Upper lobe of left lung (tissue), 6 donors: ENCODE results near the gene SNIP1. TPM values are rescaled to one million over a fixed set of nuclear protein-coding genes. Genes with fewer than 3 reads are reported as not detected.

Source experiments
- ATAC-seq, 2 donors: fragments of 200-7000 bp; cut with Tn5 transposase; one replicate each; pipeline ENCODE4 v1.9.1; 2022; ENCODE audit warnings: mild to moderate bottlenecking in 2 of 2, moderate library complexity in 2 of 2; ENCODE audit not compliant: low FRiP score in 2 of 2
- DNase-seq, 2 donors: peaks; one replicate each; pipeline ENCODE4 v3.0.0-alpha.2; 2019 to 2020
- H3K27ac ChIP-seq, 4 donors: fragments of 200-600 bp; sonication (generic); one replicate each; pipeline ENCODE4 v1.5.1; 2016 to 2019
- H3K27me3 ChIP-seq, 4 donors: fragments of 200-600 bp; sonication (generic); one replicate each; pipeline ENCODE4 v1.5.1; 2017 to 2019
- H3K36me3 ChIP-seq, 4 donors: fragments of 200-600 bp; sonication (generic); one replicate each; pipeline ENCODE4 v1.5.1; 2016 to 2019
- H3K4me1 ChIP-seq, 4 donors: fragments of 200-600 bp; sonication (generic); one replicate each; pipeline ENCODE4 v1.5.1; 2018 to 2019
- H3K4me3 ChIP-seq, 4 donors: fragments of 200-600 bp; sonication (generic); one replicate each; pipeline ENCODE4 v1.5.1; 2017 to 2019; ENCODE audit warnings: mild to moderate bottlenecking in 2 of 4, moderate library complexity in 1 of 4
- H3K9me3 ChIP-seq, 4 donors: fragments of 200-600 bp; sonication (generic); one replicate each; pipeline ENCODE4 v1.5.1; 2018 to 2019
- CTCF ChIP-seq, 6 experiments: fragments of 450-650 bp in 4 of 6; fragments of 200-600 bp in 2 of 6; sonication (generic) in 2 of 6; IDR thresholded peaks; one replicate each; pipeline ENCODE4 v1.5.1; 2016 to 2019; ENCODE audit warnings: antibody characterized with exemption in 6 of 6
- EP300 ChIP-seq, 4 donors: sonication (generic); formaldehyde crosslinking; IDR thresholded peaks; one replicate each; pipeline ENCODE4 v1.5.1; 2017; ENCODE audit warnings: antibody characterized with exemption in 4 of 4, control low read depth in 2 of 4
- POLR2A ChIP-seq, 4 donors: fragments of 450-650 bp; IDR thresholded peaks; one replicate each; pipeline ENCODE4 v1.5.1; 2016 to 2017; ENCODE audit warnings: antibody characterized with exemption in 4 of 4, mild to moderate bottlenecking in 2 of 4
- POLR2AphosphoS5 ChIP-seq, 2 donors: sonication (generic); formaldehyde crosslinking; IDR thresholded peaks; one replicate each; pipeline ENCODE4 v1.5.1; 2017; ENCODE audit warnings: antibody characterized with exemption in 2 of 2
- WGBS, 2 donors: methylation state at CpG; one replicate each; pipeline ENCODE4 v1.1.5; 2017 to 2018; 5-methylcytosine and 5-hydroxymethylcytosine counted together
- total RNA-seq, 6 donors: library from RNA; depleted of rRNA in 4 of 6; stranded (reverse); fragments of >200 nt in 4 of 6; gene quantifications; one replicate each; pipeline versions ENCODE4 v1.1.0 to v1.2.1, GENCODE V29; 2016 to 2021
- donor health status: DM: no; HTN: no; CAD: no; lungs with moderate emphysema.
- donor health status: DM: no; HTN: yes; CAD: no; lungs with severe emphysema.

Gene SNIP1
- total RNA-seq, 6 donors from 2014 or later = 12.0 to 54.5 (median 17.5) TPM

GRCh38 chr1:37517569-37517968 lies 36.5 kb downstream of the SNIP1 start:
- WGBS, 2 donors = 80 to 92% methylated on average over 1 of the region's 1 CpG
- no peak for DNase-seq
- ATAC-seq = no peak
- no peaks in the 10 kb centered on the region for H3K27me3 ChIP-seq
- peaks cover 0 to 4% (median 4%) of the 10 kb centered on the region in 4 donors for H3K36me3 ChIP-seq
- H3K9me3 ChIP-seq = no peaks in the 10 kb centered on the region
- no peak for TF ChIP-seq POLR2A (IDR thresholded peaks at IDR 0.05)
- TF ChIP-seq POLR2AphosphoS5 (IDR thresholded peaks at IDR 0.05) = no peak
- TF ChIP-seq EP300 (IDR thresholded peaks at IDR 0.05) = no peak
- TF ChIP-seq CTCF (IDR thresholded peaks at IDR 0.05) = no peak
- no peak overlapping the region for H3K4me3 ChIP-seq
- H3K27ac ChIP-seq = no peak overlapping the region
- peaks cover 9 to 20% (median 12%) of the 10 kb centered on the region in 4 donors for H3K4me1 ChIP-seq

GRCh38 chr1:37515185-37516034 lies 38.7 kb downstream of the SNIP1 start:
- H3K27me3 ChIP-seq = no peaks in the 10 kb centered on the region
- no peak for DNase-seq
- 74 to 77% methylated on average over 18 of the region's 18 CpGs for WGBS, 2 donors
- H3K9me3 ChIP-seq = no peaks in the 10 kb centered on the region
- peak overlapping the region; percentile 92 to 95 (median 95) for H3K27ac ChIP-seq
- H3K4me1 ChIP-seq = peaks cover 9 to 22% (median 12%) of the 10 kb centered on the region in 4 donors
- peak overlapping the region; percentile 31 to 100 (median 88) for H3K4me3 ChIP-seq
- H3K36me3 ChIP-seq = peaks cover 0 to 26% (median 5%) of the 10 kb centered on the region in 4 donors
- TF ChIP-seq POLR2AphosphoS5 (IDR thresholded peaks at IDR 0.05) = no peak
- TF ChIP-seq EP300 (IDR thresholded peaks at IDR 0.05) = no peak
- TF ChIP-seq CTCF (IDR thresholded peaks at IDR 0.05) = no peak
- TF ChIP-seq POLR2A (IDR thresholded peaks at IDR 0.05) = no peak
- ATAC-seq = no peak

GRCh38 chr1:37514350-37515184 lies 39.5 kb downstream of the SNIP1 start, which contains the start of gene MEAF6:
Gene MEAF6, minus strand, starts transcription at chr1:37514766. Its CDS starts 20 bp downstream, at chr1:37514746.
- TF ChIP-seq POLR2AphosphoS5 (IDR thresholded peaks at IDR 0.05) (peak; percentile 73 to 82), EP300 (IDR thresholded peaks at IDR 0.05) (no peak), POLR2A (IDR thresholded peaks at IDR 0.05) (peak in 3 of 4 donors; percentile 78 to 95 (median 87)), CTCF (IDR thresholded peaks at IDR 0.05) (peak; percentile 89 to 97 (median 96))
- Histone ChIP-seq H3K27me3 (no peaks in the 10 kb centered on the region), H3K4me3 (peak within 1 kb of the TSS; percentile 31 to 100 (median 88)), H3K9me3 (no peaks in the 10 kb centered on the region), H3K4me1 (peaks cover 9 to 22% (median 12%) of the 10 kb centered on the region in 4 donors), H3K36me3 (peaks cover 0 to 26% (median 5%) of the 10 kb centered on the region in 4 donors), H3K27ac (peak within 1 kb of the TSS; percentile 92 to 95 (median 95))
- WGBS, 2 donors = 0 to 1% methylated on average over 21 to 22 of the region's 100 CpGs
- peak; percentile 97 to 100 for ATAC-seq
- peak; percentile 89 to 98 for DNase-seq

GRCh38 chr1:37513795-37514349 lies 40.2 kb downstream of the SNIP1 start:
- TF ChIP-seq CTCF (IDR thresholded peaks at IDR 0.05) = no peak
- TF ChIP-seq POLR2A (IDR thresholded peaks at IDR 0.05) = no peak
- TF ChIP-seq EP300 (IDR thresholded peaks at IDR 0.05) = no peak
- no peak for TF ChIP-seq POLR2AphosphoS5 (IDR thresholded peaks at IDR 0.05)
- ATAC-seq = peak; percentile 2 to 45
- peaks cover 5 to 33% (median 9%) of the 10 kb centered on the region in 4 donors for H3K36me3 ChIP-seq
- peak overlapping the region; percentile 92 to 95 (median 95) for H3K27ac ChIP-seq
- DNase-seq = peak; percentile 57 to 64
- 7 to 12% methylated on average over 15 to 21 of the region's 26 CpGs for WGBS, 2 donors
- peak overlapping the region; percentile 31 to 100 (median 88) for H3K4me3 ChIP-seq
- H3K27me3 ChIP-seq = no peaks in the 10 kb centered on the region
- no peaks in the 10 kb centered on the region for H3K9me3 ChIP-seq
- H3K4me1 ChIP-seq = peaks cover 9 to 22% (median 12%) of the 10 kb centered on the region in 4 donors
